Ascending aorta (tissue), 2 donors: ENCODE results near the gene C20orf173. TPM values are rescaled to one million over a fixed set of nuclear protein-coding genes. Genes with fewer than 3 reads are reported as not detected.
"Not testable (repeated sequence)": the region's sequence is repeated elsewhere in the genome, so short reads cannot be mapped to it uniquely, and the experiment has no call there.

Source experiments
- DNase-seq, 2 donors: peaks; one replicate each; pipeline ENCODE4 v3.0.0-alpha.2; 2019; ENCODE audit warnings: low spot score in 2 of 2
- H3K27ac ChIP-seq, 2 donors: fragments of 200-600 bp; sonication (generic); one replicate each; pipeline ENCODE4 v1.5.1; 2016 to 2017; ENCODE audit warnings: mild to moderate bottlenecking in 1 of 2
- H3K27me3 ChIP-seq: fragments of 200-600 bp; sonication (generic); one replicate; pipeline ENCODE4 v1.5.1; 2017
- H3K36me3 ChIP-seq, 2 donors: fragments of 200-600 bp; sonication (generic); one replicate each; pipeline ENCODE4 v1.5.1; 2016
- H3K4me1 ChIP-seq, 2 donors: fragments of 200-600 bp; sonication (generic); one replicate each; pipeline ENCODE4 v1.5.1; 2016 to 2017; ENCODE audit warnings: mild to moderate bottlenecking in 1 of 2
- H3K4me3 ChIP-seq, 2 donors: fragments of 200-600 bp; sonication (generic); one replicate each; pipeline ENCODE4 v1.5.1; 2016 to 2017; ENCODE audit warnings: mild to moderate bottlenecking in 1 of 2
- H3K9me3 ChIP-seq, 2 donors: fragments of 200-600 bp; sonication (generic); one replicate each; pipeline ENCODE4 v1.5.1; 2016
- CTCF ChIP-seq, 3 experiments: fragments of 200-600 bp in 2 of 3; fragments of 450-650 bp in 1 of 3; sonication (generic) in 2 of 3; IDR thresholded peaks; one replicate each; pipeline ENCODE4 v1.5.1; 2016 to 2019; ENCODE audit warnings: antibody characterized with exemption in 3 of 3, mild to moderate bottlenecking in 1 of 3, moderate library complexity in 1 of 3
- intact Hi-C: fragments of 100-400 bp; cut with DNase I; formaldehyde crosslinking; loops from one replicate; pipeline ENCODE4 v1.15.1; 2023
- total RNA-seq: library from RNA; depleted of rRNA; stranded (reverse); fragments of >200 nt; gene quantifications from one replicate; pipeline ENCODE4 v1.1.0, GENCODE V29; 2016

Gene C20orf173
- total RNA-seq, 1 donor from 2014 or later = not detected

GRCh38 chr20:35527122-35527769 lies 2.2 kb downstream of the C20orf173 start:
- Histone ChIP-seq H3K4me1 (no peaks in the 10 kb centered on the region), H3K9me3 (no peaks in the 10 kb centered on the region), H3K27me3 (no peaks in the 10 kb centered on the region), H3K36me3 (no peaks in the 10 kb centered on the region), H3K4me3 (no peak overlapping the region), H3K27ac (no peak overlapping the region)
- TF ChIP-seq CTCF (IDR thresholded peaks at IDR 0.05) = no peak
- intact Hi-C loops = no loop called here
- no peak for DNase-seq

GRCh38 chr20:35525639-35526038 lies 3.8 kb downstream of the C20orf173 start:
- Histone ChIP-seq H3K27me3 (no peaks in the 10 kb centered on the region), H3K27ac (no peak overlapping the region), H3K4me3 (no peak overlapping the region), H3K36me3 (no peaks in the 10 kb centered on the region), H3K4me1 (no peaks in the 10 kb centered on the region), H3K9me3 (no peaks in the 10 kb centered on the region)
- no peak for DNase-seq
- no peak for TF ChIP-seq CTCF (IDR thresholded peaks at IDR 0.05)
- intact Hi-C loops = no loop called here

- peak in 2 of 3 experiments; percentile 20 to 44 for TF ChIP-seq CTCF (IDR thresholded peaks at IDR 0.05)
- Histone ChIP-seq H3K4me1 (no peaks in the 10 kb centered on the region), H3K27ac (no peak overlapping the region), H3K4me3 (no peak overlapping the region), H3K36me3 (no peaks in the 10 kb centered on the region), H3K27me3 (no peaks in the 10 kb centered on the region), H3K9me3 (no peaks in the 10 kb centered on the region)
- DNase-seq = no peak
- intact Hi-C loops = no loop called here
These were observed 6.1 kb downstream of the C20orf173 start for GRCh38 chr20:35523298-35523888.

GRCh38 chr20:35518955-35519354 lies 10.5 kb downstream of the C20orf173 start:
- intact Hi-C loops = no loop called here

GRCh38 chr20:35517767-35518166 lies 11.7 kb downstream of the C20orf173 start:
- DNase-seq, H3K4me3 ChIP-seq, H3K4me1 ChIP-seq, H3K27ac ChIP-seq, H3K27me3 ChIP-seq, intact Hi-C loops, H3K9me3 ChIP-seq: not testable (repeated sequence)
- peaks cover 2 to 12% of the 10 kb centered on the region in 2 donors for H3K36me3 ChIP-seq

More at GRCh38 chr20:35518955-35519354, 10.5 kb downstream of the C20orf173 start:
- Histone ChIP-seq H3K4me3 (no peak overlapping the region), H3K27me3 (no peaks in the 10 kb centered on the region), H3K27ac (no peak overlapping the region), H3K4me1 (no peaks in the 10 kb centered on the region), H3K36me3 (peaks cover 0 to 6% of the 10 kb centered on the region in 2 donors), H3K9me3 (no peaks in the 10 kb centered on the region)
- no peak for DNase-seq
- TF ChIP-seq CTCF (IDR thresholded peaks at IDR 0.05) = no peak

GRCh38 chr20:35517125-35517524 lies 12.3 kb downstream of the C20orf173 start:
- H3K4me1 ChIP-seq = no peaks in the 10 kb centered on the region
- TF ChIP-seq CTCF (IDR thresholded peaks at IDR 0.05) = no peak
- no peak overlapping the region for H3K27ac ChIP-seq
- peaks cover 4 to 18% of the 10 kb centered on the region in 2 donors for H3K36me3 ChIP-seq
- intact Hi-C loops = no loop called here
- no peak overlapping the region for H3K4me3 ChIP-seq
- H3K9me3 ChIP-seq = no peaks in the 10 kb centered on the region
- no peaks in the 10 kb centered on the region for H3K27me3 ChIP-seq
- no peak for DNase-seq
